Glutamatergic neuron (in vitro differentiated cells): ENCODE measurements around the gene IQSEC3. TPM values are rescaled to one million over a fixed set of nuclear protein-coding genes. Genes with fewer than 3 reads are reported as not detected.

Experiments used
- DNase-seq: peaks from one replicate; pipeline ENCODE4 v3.0.0; 2022
- H3K27ac Mint-ChIP-seq: one replicate; pipeline ENCODE4 v1.8.0; 2020; ENCODE audit warnings: mild to moderate bottlenecking, mixed read lengths, inconsistent platforms; ENCODE audit not compliant: unreplicated experiment
- H3K27me3 Mint-ChIP-seq: one replicate; pipeline ENCODE4 v1.8.0; 2020; ENCODE audit warnings: mild to moderate bottlenecking, moderate library complexity, mixed read lengths, inconsistent platforms; ENCODE audit not compliant: unreplicated experiment
- H3K36me3 Mint-ChIP-seq: one replicate; pipeline ENCODE4 v1.8.0; 2020; ENCODE audit warnings: mild to moderate bottlenecking, mixed read lengths, inconsistent platforms; ENCODE audit not compliant: unreplicated experiment
- H3K4me1 Mint-ChIP-seq: one replicate; pipeline ENCODE4 v1.8.0; 2020; ENCODE audit warnings: mild to moderate bottlenecking, low read depth, mixed read lengths, inconsistent platforms; ENCODE audit not compliant: unreplicated experiment
- H3K4me3 Mint-ChIP-seq: one replicate; pipeline ENCODE4 v1.8.0; 2020; ENCODE audit warnings: mild to moderate bottlenecking, mixed read lengths, inconsistent platforms; ENCODE audit not compliant: unreplicated experiment
- H3K9me3 Mint-ChIP-seq: one replicate; pipeline ENCODE4 v1.8.0; 2020; ENCODE audit warnings: mild to moderate bottlenecking, moderate library complexity, mixed read lengths, inconsistent platforms; ENCODE audit not compliant: unreplicated experiment
- CTCF ChIP-seq: fragments of 200-600 bp; sonication (generic); IDR thresholded peaks from one replicate; pipeline ENCODE4 v1.5.0; 2021; ENCODE audit not compliant: partially characterized antibody, unreplicated experiment
- total RNA-seq: library from RNA; stranded (reverse); fragmentation: NEBNext Ultra II Directional; extraction: Animal tissue kit (Norgen Biotek cat#: 25700); gene quantifications from one replicate; pipeline ENCODE4 v1.2.1, GENCODE V29; 2021; ENCODE audit not compliant: unreplicated experiment

IQSEC3 gene
- total RNA-seq, 1 donor from 2014 or later, result 41.4 TPM

DNA sequence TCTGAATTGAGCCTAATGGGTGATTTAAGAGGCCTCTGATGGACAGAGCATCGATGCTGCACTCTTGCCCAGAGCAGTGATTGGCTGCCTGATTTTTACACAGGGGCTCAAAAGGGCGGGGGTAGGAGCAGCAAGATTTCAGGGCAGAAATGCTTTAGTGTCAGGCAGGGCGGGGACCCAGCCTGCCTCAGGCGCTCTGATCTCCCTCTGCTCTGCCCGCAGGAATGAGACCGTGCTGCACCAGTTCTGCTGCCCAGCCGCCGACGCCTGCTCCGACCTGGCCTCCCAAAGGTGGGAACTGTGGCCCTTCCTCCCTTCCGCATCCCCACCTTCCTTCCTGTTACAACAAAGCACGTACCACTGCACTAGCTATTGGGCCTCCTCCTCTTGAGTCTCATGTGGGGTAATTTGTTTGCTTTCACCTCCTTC, 32.4 kb downstream of the IQSEC3 start:
- Mint-ChIP-seq H3K36me3 (peaks cover 10% of the 10 kb centered on the region), H3K27ac (peak overlapping the region; percentile 24), H3K27me3 (peaks cover 5% of the 10 kb centered on the region), H3K4me1 (peaks cover 31% of the 10 kb centered on the region), H3K9me3 (peaks cover 7% of the 10 kb centered on the region), H3K4me3 (peak overlapping the region; percentile 63)
- TF ChIP-seq CTCF, result no peak
- DNase-seq, result no peak

GRCh38 chr12:99605-100004, 33.0 kb downstream of the IQSEC3 start:
- no peak for DNase-seq
- H3K4me1 Mint-ChIP-seq, result peaks cover 32% of the 10 kb centered on the region
- H3K27ac Mint-ChIP-seq, result no peak overlapping the region
- peak overlapping the region; percentile 63 for H3K4me3 Mint-ChIP-seq
- H3K27me3 Mint-ChIP-seq, result peaks cover 5% of the 10 kb centered on the region
- peaks cover 9% of the 10 kb centered on the region for H3K9me3 Mint-ChIP-seq
- TF ChIP-seq CTCF, result no peak
- H3K36me3 Mint-ChIP-seq, result peaks cover 13% of the 10 kb centered on the region

GRCh38 chr12:101969-102878, 35.7 kb downstream of the IQSEC3 start:
- no peak for DNase-seq
- peak overlapping the region; percentile 64 for H3K27ac Mint-ChIP-seq
- H3K9me3 Mint-ChIP-seq, result peaks cover 18% of the 10 kb centered on the region

DNA sequence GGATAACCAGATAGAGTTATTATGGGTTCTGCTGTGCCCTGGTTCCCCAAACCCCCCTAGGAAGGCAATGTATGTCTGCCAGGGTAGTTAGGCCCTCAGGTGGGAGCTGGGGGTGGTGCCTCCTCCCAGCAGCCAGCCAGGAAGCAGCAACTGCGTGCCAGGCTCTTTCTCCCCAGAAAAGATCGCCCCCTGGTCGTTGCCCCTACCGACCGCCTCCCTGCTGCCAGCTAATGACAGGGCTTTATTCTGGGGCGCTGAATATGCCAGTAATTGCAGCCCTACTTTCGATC, 36.3 kb downstream of the IQSEC3 start:
- H3K36me3 Mint-ChIP-seq, result peaks cover 8% of the 10 kb centered on the region

More at GRCh38 chr12:101969-102878, 35.7 kb downstream of the IQSEC3 start:
- H3K27me3 Mint-ChIP-seq, result peaks cover 9% of the 10 kb centered on the region
- H3K4me1 Mint-ChIP-seq, result peaks cover 52% of the 10 kb centered on the region
- H3K4me3 Mint-ChIP-seq, result no peak overlapping the region
- peaks cover 8% of the 10 kb centered on the region for H3K36me3 Mint-ChIP-seq
- no peak for TF ChIP-seq CTCF

More for the DNA sequence above, 36.3 kb downstream of the IQSEC3 start:
- Mint-ChIP-seq H3K27ac (peak overlapping the region; percentile 64), H3K27me3 (peaks cover 8% of the 10 kb centered on the region), H3K4me3 (no peak overlapping the region), H3K4me1 (peaks cover 50% of the 10 kb centered on the region), H3K9me3 (peaks cover 18% of the 10 kb centered on the region)
- no peak for TF ChIP-seq CTCF
- no peak for DNase-seq
